Measurements from ENCODE around the gene ERC2. TPM values are rescaled to one million over a fixed set of nuclear protein-coding genes. Genes with fewer than 3 reads are reported as not detected.

The ERC2 gene
- total and polyA plus RNA-seq, 2 donors (not counting 3 experiments of a cell fraction or from before 2014, with no cell fraction given): 5.6 to 15.5 TPM

DNA sequence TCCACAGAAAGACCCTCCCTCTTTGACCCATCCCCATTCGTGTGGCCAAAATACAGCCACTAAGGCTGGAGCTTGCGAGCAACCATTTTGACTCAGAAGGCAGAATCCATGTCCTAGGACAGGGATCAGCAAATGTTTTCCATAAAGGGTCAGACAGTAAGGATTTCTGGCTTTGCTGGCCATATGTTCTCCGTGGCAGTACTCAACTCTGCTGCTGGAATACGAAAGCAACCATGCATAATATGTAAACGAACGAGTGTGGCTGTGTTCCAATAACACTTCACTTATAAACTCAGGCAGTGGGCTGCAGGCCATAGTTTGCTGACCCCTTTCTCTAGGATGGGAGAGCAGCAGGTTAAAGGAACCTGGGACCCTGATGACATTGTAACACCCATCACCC, 903.5 kb downstream of the ERC2 start:
- Histone ChIP-seq H3K27ac (ENCODE audit: insufficient read depth, low read depth, low read length) (no peak overlapping the region), H3K79me2 (ENCODE audit: control insufficient read depth, insufficient read depth, low read length) (no peaks in the 10 kb centered on the region), H4K20me1 (replicated peaks; ENCODE audit: control insufficient read depth, extremely low read depth, insufficient read depth, low read length) (no peaks in the 10 kb centered on the region), H3K27me3 (ENCODE audit: control insufficient read depth in 2 of 2, insufficient read depth in 2 of 2, low read length in 2 of 2) (no peaks in the 10 kb centered on the region), H3K4me2 (ENCODE audit: insufficient read depth, low read length) (no peak overlapping the region), H3K9ac (replicated peaks; ENCODE audit: extremely low read depth, insufficient read depth, low read length) (no peak overlapping the region), H2AFZ (ENCODE audit: low read depth, low read length) (no peak overlapping the region), H3K9me3 (replicated peaks; ENCODE audit: control insufficient read depth, insufficient read depth, low read length) (no peaks in the 10 kb centered on the region), H3K4me1 (ENCODE audit: control insufficient read depth, extremely low read depth, insufficient read depth, low read length) (no peaks in the 10 kb centered on the region), H3K36me3 (ENCODE audit: control insufficient read depth in 2 of 2, extremely low read depth in 1 of 2, insufficient read depth in 2 of 2, low read length in 2 of 2) (no peaks in the 10 kb centered on the region), H3K4me3 (replicated peaks in 1 of 3; ENCODE audit: insufficient read depth in 1 of 3, low read depth in 1 of 3, low read length in 3 of 3) (no peak overlapping the region), H3K9me1 (replicated peaks; ENCODE audit: control insufficient read depth, extremely low read depth, insufficient read depth, low read length) (no peaks in the 10 kb centered on the region)
- DNase-seq (ENCODE audit: low read depth, low spot score) (no peak), FAIRE-seq (no peak)
- no peak for TF ChIP-seq JUN (IDR thresholded peaks at IDR 0.05; ENCODE audit: borderline replicate concordance, insufficient read depth, insufficient read length, low read depth)
- TF ChIP-seq GATA2 (IDR thresholded peaks at IDR 0.05; ENCODE audit: insufficient read depth, insufficient read length, low read depth, low read length): no peak
- TF ChIP-seq, protein P1, sequence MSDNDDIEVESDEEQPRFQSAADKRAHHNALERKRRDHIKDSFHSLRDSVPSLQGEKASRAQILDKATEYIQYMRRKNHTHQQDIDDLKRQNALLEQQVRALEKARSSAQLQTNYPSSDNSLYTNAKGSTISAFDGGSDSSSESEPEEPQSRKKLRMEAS (IDR thresholded peaks at IDR 0.05; ENCODE audit: insufficient read depth, insufficient read length): no peak
- no peak for TF ChIP-seq POLR2AphosphoS5 (IDR thresholded peaks at IDR 0.05; ENCODE audit: insufficient read depth, low read depth, low read length)
- no peak for TF ChIP-seq EZH2 (IDR thresholded peaks at IDR 0.05; ENCODE audit: borderline replicate concordance, low read depth, low read length, severe bottlenecking)
- no peak for TF ChIP-seq MYC (IDR thresholded peaks at IDR 0.05; ENCODE audit: low read depth, low read length)
- no peak for TF ChIP-seq POLR2A (IDR thresholded peaks at IDR 0.05; ENCODE audit: low read depth, low read length)
- TF ChIP-seq, protein P2, sequence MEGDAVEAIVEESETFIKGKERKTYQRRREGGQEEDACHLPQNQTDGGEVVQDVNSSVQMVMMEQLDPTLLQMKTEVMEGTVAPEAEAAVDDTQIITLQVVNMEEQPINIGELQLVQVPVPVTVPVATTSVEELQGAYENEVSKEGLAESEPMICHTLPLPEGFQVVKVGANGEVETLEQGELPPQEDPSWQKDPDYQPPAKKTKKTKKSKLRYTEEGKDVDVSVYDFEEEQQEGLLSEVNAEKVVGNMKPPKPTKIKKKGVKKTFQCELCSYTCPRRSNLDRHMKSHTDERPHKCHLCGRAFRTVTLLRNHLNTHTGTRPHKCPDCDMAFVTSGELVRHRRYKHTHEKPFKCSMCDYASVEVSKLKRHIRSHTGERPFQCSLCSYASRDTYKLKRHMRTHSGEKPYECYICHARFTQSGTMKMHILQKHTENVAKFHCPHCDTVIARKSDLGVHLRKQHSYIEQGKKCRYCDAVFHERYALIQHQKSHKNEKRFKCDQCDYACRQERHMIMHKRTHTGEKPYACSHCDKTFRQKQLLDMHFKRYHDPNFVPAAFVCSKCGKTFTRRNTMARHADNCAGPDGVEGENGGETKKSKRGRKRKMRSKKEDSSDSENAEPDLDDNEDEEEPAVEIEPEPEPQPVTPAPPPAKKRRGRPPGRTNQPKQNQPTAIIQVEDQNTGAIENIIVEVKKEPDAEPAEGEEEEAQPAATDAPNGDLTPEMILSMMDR (IDR thresholded peaks at IDR 0.05; ENCODE audit: extremely low read depth in 1 of 2, insufficient read depth in 1 of 2, low read depth in 1 of 2, low read length in 2 of 2): no peak
- dilution Hi-C loops (cut with MboI; ENCODE audit: extremely low pct_ligation_motif_present, low sequenced_read_pairs): no loop called here
- ChIA-PET POLR2A (no interaction called here), CTCF (interaction anchor here (1.1 kb wide), 1 partner anchor 12 kb away, joined by 4 read pairs; no protein-coding TSS in a partner anchor)
- intact Hi-C loops (cut with micrococcal nuclease): no loop called here
- BruUV-seq (replicated peaks): no TSS peak
